AG04450 (cell line): ENCODE results near the gene GAS7. TPM values are rescaled to one million over a fixed set of nuclear protein-coding genes. Genes with fewer than 3 reads are reported as not detected.
"Not testable (repeated sequence)": the region's sequence is repeated elsewhere in the genome, so short reads cannot be mapped to it uniquely, and the experiment has no call there.

ENCODE experiments used
- CTCF ChIA-PET: fragments of 300-600, 350-600 bp; formaldehyde crosslinking; extraction: SDS; loops from one replicate; lab custom pipeline; 2022; ENCODE audit warnings: antibody characterized with exemption, inconsistent platforms; lab: Charles Lee
- POLR2A ChIA-PET: fragments of 350-600 bp; formaldehyde crosslinking; extraction: SDS; loops from one replicate; lab custom pipeline; 2021; ENCODE audit warnings: antibody characterized with exemption, inconsistent platforms; lab: Yijun Ruan, JAX
- DNase-seq: peaks from one replicate; pipeline ENCODE4 v3.0.0-alpha.2; 2011; ENCODE audit warnings: low read depth, low spot score
- H3K27ac ChIP-seq: one replicate; pipeline ENCODE4 v1.5.1; 2012; ENCODE audit warnings: low read depth, low read length, control low read depth
- H3K27me3 ChIP-seq: one replicate; pipeline ENCODE4 v1.6.0; 2012; ENCODE audit warnings: low read length; ENCODE audit not compliant: control insufficient read depth, insufficient read depth
- H3K4me3 ChIP-seq: 2 replicates; pipeline ENCODE4 v1.5.1; 2011; ENCODE audit warnings: mild to moderate bottlenecking, low read depth, low read length, control low read depth
- H3K9me3 ChIP-seq: 2 replicates; pipeline ENCODE4 v1.5.1; 2012; ENCODE audit warnings: low read length; ENCODE audit not compliant: control insufficient read depth, insufficient read depth
- CTCF ChIP-seq: IDR thresholded peaks from 2 replicates; pipeline ENCODE4 v1.5.1; 2011; ENCODE audit warnings: low read depth, low read length, control low read depth, inconsistent platforms
- polyA plus RNA-seq: library from polyadenylated mRNA; depleted of rRNA; stranded (reverse); fragments of >200 nt; gene quantifications from 2 replicates; pipeline ENCODE4 v1.2.3, GENCODE V29; 2011

Gene GAS7
- polyA plus RNA-seq, 1 experiment = 5.6 TPM

- H3K27ac ChIP-seq = no peak overlapping the region
- DNase-seq = no peak
- ChIA-PET CTCF (no interaction called here), POLR2A (no interaction called here)
- no peak overlapping the region for H3K4me3 ChIP-seq
- no peak for TF ChIP-seq CTCF
- no peaks in the 10 kb centered on the region for H3K27me3 ChIP-seq
- peaks cover 7% of the 10 kb centered on the region for H3K9me3 ChIP-seq
Observed at GRCh38 chr17:10010752-10011151, 187.7 kb downstream of the GAS7 start.

GRCh38 chr17:10003705-10004104 is 194.7 kb downstream of the GAS7 start:
- no peaks in the 10 kb centered on the region for H3K27me3 ChIP-seq
- H3K4me3 ChIP-seq = no peak overlapping the region
- H3K9me3 ChIP-seq = peaks cover 10% of the 10 kb centered on the region
- POLR2A ChIA-PET = no interaction called here
- no peak for TF ChIP-seq CTCF
- H3K27ac ChIP-seq = no peak overlapping the region
- CTCF ChIA-PET = no interaction called here
- DNase-seq = no peak

GRCh38 chr17:10002567-10003360 is 195.6 kb downstream of the GAS7 start:
- H3K27ac ChIP-seq, POLR2A ChIA-PET, H3K4me3 ChIP-seq, H3K27me3 ChIP-seq, CTCF ChIA-PET, DNase-seq: not testable (repeated sequence)
- H3K9me3 ChIP-seq = peaks cover 12% of the 10 kb centered on the region

GRCh38 chr17:10001306-10001873 is 197.0 kb downstream of the GAS7 start:
- POLR2A ChIA-PET = no interaction called here
- no peak overlapping the region for H3K4me3 ChIP-seq
- no peak for DNase-seq
- CTCF ChIA-PET = no interaction called here
- no peak overlapping the region for H3K27ac ChIP-seq
- H3K9me3 ChIP-seq = peaks cover 14% of the 10 kb centered on the region
- H3K27me3 ChIP-seq = no peaks in the 10 kb centered on the region
- TF ChIP-seq CTCF = no peak

GRCh38 chr17:9999919-10000695 is 198.3 kb downstream of the GAS7 start:
- Histone ChIP-seq H3K27ac (no peak overlapping the region), H3K9me3 (peaks cover 12% of the 10 kb centered on the region), H3K27me3 (no peaks in the 10 kb centered on the region), H3K4me3 (no peak overlapping the region)
- DNase-seq = no peak
- TF ChIP-seq CTCF = no peak
- ChIA-PET POLR2A (no interaction called here), CTCF (no interaction called here)
